GM19193 (cell line): ENCODE measurements around the gene TOX2.

ENCODE experiments used
- POLR2A ChIP-seq: IDR thresholded peaks from 4 replicates; pipeline ENCODE4 v1.6.1; 2011; ENCODE audit not compliant: insufficient read depth, insufficient read length; ENCODE audit errors: extremely low read depth

Gene TOX2

GRCh38 chr20:43926287-43927050, 11.8 kb downstream of the TOX2 start:
- no peak for TF ChIP-seq POLR2A

- no peak for TF ChIP-seq POLR2A
Measured at GRCh38 chr20:43931976-43932375, 17.3 kb downstream of the TOX2 start.

GRCh38 chr20:43934833-43935232, 20.2 kb downstream of the TOX2 start:
- TF ChIP-seq POLR2A: no peak

- no peak for TF ChIP-seq POLR2A
Measured at GRCh38 chr20:43936104-43936770, 21.6 kb downstream of the TOX2 start.

GRCh38 chr20:43936805-43937204, 22.2 kb downstream of the TOX2 start:
- no peak for TF ChIP-seq POLR2A

- no peak for TF ChIP-seq POLR2A
Measured at GRCh38 chr20:43937591-43937990, 22.9 kb downstream of the TOX2 start.

GRCh38 chr20:43938017-43938655, 23.5 kb downstream of the TOX2 start:
- no peak for TF ChIP-seq POLR2A

- no peak for TF ChIP-seq POLR2A
Measured at GRCh38 chr20:43938932-43939761, 24.5 kb downstream of the TOX2 start.

GRCh38 chr20:43939762-43940121, 25.1 kb downstream of the TOX2 start:
- TF ChIP-seq POLR2A: no peak

- TF ChIP-seq POLR2A: no peak
Measured at GRCh38 chr20:43940518-43941225, 26.0 kb downstream of the TOX2 start.

- no peak for TF ChIP-seq POLR2A
Measured at GRCh38 chr20:43941476-43942200, 27.0 kb downstream of the TOX2 start.

GRCh38 chr20:43942201-43942590, 27.5 kb downstream of the TOX2 start:
- no peak for TF ChIP-seq POLR2A

GRCh38 chr20:43942667-43943285, 28.1 kb downstream of the TOX2 start:
- no peak for TF ChIP-seq POLR2A
